Hematopoietic multipotent progenitor cell treated with erythropoietin and hydrocortisone succinate and interleukin-3 and kit ligand, for 15 days (in vitro differentiated cells): ENCODE measurements around the gene RPH3AL.
"Not testable (repeated sequence)": the region's sequence is repeated elsewhere in the genome, so short reads cannot be mapped to it uniquely, and the experiment has no call there.

ENCODE experiments used
- DNase-seq: peaks from one replicate; pipeline ENCODE4 v3.0.0-alpha.2; 2015; ENCODE audit warnings: low spot score

RPH3AL gene

DNA sequence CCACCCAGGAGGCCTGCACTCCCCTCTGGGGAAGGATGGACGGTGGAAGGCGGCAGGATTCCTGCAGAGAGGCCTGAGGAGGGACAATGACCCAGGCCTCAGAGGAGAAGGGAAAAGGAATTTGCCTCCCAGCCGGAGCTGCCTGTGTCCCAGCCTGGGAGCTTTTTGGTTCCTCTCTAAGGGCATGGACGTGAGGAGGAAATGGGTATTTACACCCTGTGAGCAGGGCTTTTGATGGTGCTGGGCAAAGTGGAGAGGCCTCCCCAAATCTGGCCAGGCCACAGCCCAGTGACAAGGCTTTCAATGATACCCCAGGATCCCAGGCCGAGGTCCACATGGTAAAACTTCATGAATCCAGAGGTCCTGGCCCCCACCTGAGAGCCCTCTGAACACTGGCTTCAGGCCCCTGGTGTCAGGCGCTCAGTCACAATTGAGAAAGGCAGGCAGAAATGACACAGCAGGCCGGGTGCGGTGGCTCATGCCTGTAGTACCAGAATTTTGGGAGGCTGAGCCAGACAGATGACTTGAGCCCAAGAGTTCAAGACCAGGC lies 115.1 kb downstream of the RPH3AL start:
- DNase-seq, result no peak

DNA sequence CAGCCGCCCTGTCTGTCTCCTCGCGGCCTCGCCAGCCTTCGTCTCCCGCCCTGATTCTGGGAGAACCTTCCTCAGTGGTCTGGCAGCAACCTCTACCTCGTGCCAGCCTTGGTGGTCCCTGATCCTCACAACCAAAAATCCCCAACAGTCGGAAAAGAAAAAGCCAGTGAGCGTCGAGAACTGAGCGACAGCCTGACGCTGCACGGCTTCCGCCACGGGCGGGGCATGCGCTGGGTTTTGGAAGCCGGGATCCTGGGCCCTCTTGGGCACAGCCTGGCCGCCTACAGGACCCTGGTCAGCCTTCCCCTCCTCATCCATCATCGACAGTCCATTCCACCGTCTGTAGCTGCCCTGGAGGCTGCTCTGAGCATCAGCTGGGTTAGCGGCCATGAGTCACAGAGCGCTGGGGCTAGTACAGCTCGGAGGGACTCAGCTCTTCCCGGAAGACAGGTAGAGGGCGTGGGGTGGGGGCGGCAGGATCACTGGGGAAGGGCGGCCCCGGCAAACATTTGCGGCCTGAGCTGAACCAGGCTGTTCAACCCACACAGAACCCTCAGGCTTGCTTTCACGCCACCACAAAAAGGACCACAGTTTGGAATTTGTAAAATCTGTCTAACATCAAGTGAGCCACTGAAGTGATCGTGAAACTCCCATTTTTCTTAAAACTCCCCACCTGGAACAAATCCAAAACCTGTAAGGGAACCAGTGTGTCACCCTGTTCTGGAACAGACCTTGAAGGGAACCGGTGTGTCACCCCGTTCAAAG lies 115.8 kb downstream of the RPH3AL start:
- DNase-seq, result no peak

DNA sequence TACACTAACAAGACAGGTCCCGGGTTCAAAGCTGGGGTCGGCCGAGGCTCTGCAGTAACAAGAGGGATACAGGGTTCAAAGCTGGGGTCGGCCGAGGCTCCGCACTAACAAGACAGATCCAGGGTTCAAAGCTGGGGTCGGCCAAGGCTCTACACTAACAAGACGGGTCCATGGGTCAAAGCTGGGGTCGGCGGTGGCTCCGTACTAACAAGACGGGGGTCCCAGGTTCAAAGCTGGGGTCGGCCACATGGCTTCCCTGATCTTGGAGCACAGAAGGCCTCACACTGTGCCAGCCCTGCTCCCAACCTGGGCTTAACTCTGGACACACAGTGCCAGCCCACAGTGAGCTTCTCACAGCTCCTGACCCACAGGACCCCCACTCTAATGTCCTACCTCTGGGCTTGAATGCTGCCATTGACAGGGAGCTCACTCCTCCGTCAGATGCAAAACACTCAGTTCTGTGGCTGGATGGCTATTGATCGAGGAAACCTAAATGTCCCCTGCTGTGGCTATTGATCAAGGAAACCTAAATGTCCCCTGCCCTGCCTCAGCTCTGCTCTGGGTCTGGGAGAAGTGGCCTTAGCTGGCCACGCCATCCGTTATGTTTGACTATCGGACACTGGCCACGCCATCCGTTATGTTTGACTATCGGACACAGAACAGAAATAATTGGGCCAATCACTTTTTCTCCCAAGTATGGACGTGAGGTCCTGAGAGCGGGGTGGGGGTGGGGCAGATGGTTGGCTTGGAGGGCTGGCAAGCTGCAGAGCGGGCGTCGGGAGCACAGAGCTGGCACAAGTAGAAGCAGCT lies 116.6 kb downstream of the RPH3AL start:
- no peak for DNase-seq

DNA sequence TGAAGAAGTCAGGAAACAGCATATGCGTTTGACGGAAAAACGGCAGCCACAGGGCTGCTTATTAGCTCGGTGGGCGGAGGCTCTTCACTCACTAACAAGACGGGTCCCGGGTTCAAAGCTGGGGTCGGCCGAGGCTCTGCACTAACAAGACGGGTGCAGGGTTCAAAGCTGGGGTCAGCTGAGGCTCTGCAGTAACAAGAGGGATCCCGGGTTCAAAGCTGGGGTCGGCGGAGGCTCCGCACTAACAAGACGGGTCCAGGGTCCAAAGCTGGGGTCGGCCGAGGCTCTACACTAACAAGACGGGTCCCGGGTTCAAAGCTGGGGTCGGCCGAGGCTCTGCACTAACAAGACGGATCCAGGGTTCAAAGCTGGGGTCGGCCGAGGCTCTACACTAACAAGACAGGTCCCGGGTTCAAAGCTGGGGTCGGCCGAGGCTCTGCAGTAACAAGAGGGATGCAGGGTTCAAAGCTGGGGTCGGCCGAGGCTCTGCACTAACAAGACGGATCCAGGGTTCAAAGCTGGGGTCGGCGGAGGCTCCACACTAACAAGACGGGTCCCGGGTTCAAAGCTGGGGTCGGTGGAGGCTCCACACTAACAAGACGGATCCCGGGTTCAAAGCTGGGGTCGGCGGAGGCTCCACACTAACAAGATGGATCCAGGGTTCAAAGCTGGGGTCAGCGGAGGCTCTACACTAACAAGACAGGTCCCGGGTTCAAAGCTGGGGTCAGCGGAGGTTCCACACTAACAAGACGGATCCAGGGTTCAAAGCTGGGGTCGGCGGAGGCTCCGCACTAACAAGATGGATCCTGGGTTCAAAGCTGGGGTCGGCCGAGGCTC lies 117.4 kb downstream of the RPH3AL start:
- not testable (repeated sequence) for DNase-seq

DNA sequence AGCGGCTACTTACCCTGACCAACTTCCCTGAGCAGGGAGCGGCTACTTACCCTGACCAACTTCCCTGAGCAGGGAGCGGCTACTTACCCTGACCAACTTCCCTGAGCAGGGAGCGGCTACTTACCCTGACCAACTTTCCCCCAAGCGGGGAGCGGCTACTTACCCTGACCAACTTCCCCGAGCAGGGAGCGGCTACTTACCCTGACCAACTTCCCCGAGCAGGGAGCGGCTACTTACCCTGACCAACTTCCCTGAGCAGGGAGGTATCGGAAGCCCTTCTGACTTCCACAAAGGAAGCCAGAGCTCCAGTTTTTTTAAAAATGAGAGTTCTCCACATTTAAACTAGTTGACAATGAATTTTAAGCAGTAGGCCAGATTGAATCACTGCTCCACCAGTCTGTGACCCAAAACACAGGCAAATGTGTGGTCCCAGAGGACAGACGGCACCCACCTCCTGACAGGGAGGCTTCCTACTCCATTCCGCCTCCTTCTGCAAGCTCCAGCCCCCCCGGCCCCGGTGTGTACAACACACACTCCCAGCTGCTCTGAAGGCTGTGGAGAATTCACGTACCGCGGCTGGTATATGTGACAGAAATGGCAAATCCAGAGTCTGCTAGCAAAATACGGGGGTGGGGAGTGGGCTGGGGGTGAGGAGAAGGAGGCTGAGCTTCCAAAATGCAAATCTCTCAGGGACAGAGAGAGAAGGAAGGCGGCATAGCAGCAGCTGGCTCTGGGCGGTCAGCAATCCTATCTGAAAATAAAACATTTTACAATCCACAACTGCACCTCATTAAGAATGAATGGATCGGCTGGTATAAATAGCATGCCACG lies 118.2 kb downstream of the RPH3AL start:
- DNase-seq, result not testable (repeated sequence)

DNA sequence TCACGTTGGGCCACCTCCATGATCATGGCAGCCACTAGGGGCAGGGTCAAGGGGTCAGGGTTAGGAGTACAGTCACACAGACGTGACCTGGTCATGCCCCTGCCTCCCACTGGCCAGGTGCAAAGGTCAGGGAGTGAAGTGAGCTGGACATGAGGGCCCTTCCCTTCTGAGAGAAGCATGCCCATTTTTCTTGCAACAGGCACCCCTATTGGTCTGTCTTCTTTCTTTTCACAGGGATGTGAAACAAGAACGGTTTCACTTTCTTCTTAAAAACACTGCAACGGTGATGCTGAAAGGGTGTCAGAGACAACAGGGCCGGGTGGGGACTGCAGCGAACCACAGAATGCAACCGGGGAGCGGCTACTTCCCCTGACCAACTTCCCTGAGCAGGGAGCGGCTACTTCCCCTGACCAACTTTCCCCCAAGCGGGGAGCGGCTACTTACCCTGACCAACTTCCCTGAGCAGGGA lies 119.1 kb downstream of the RPH3AL start:
- DNase-seq, result no peak

DNA sequence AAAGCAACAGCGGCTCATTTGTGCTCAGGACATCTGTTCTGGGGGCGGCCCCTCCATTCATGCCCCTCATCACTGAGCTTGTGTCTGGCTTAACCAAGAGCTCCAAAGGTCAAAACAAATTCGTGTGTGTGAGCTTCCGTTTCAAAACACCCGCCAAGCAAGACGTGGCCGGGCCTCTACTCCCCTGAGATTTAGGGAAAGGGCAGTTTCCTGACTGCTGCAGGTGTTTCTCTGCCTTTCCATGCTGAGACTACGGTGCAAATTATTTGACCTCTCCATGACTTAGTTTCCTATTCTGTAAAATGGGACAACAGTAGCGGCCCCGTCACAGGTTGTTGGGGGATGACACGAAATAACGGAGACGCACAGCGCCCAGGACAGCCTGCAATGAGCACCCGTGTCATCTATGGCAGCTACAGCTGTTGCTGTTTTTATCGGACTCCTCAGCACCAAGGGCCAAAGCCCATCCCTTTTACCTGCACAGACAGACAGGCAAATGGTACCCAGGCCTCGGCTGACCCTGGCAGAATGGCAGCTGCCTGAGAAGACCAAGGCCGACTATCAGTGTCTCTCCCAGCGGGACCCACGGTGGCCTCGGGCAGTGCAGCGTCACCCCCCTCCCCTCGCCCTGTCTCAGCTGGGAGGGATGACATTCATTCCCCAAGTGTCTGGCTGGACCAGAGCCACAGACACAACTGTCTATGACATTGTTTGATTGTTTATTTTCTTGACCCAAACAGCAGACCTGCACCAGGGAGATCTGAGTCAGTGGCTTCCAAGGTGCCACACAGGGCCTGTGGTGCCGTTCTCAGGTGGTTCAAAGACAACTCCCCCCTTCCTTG lies 120.4 kb downstream of the RPH3AL start:
- no peak for DNase-seq

DNA sequence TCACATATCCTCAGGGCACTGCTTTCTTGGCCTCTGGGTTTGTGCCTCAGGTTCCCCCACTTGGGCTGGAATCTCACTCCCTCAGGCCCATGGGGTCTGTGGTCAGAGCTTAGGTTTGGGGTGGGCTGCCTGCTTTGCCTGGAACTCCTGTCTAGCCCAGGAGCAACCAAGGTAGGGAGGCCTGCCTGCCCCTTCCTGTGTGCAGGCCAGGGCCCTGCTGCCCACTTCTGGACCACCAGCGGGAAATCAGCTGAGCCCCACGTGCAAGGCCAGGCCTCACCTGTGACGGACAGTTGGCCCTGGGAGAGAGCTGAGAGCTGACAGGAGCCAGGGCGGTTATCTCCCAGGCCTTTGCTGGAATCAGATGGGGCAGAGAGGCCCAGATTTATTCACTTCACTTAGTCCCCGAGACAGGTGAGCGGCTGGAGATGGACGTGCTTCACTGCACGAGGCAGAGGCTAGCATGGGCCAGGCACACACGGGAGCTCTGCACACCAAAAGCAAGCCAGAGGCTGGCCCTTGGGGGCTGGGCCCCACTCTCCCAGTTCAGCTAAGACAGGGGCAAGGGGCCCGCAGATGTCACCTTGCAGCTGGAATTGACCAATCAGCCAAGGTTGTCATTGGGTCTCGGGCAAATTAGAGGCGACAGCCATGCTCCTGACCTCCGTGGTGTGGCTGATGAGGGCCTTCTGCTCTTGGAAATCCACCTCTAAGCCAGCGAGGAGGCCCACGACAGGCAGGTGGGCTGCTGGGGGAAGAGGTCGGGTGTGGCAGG lies 121.2 kb downstream of the RPH3AL start:
- no peak for DNase-seq

DNA sequence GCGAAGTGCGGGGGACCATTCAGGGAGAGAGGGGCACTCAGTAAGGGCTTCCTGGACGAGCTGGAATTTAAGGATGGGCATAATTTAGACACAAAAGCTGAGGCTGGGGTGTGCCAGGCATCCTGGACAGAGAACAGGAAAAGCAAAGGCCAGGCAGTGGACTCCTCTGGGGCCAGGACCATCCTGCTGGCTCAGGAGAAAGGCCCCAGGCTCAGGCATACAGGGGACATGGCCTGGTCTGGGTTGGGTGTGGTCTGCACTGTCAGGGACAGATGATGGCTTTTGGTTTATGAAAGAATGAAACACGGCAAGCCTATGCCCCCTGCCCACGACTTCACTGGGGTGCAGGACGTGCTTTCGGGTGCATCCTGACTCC lies 122.2 kb downstream of the RPH3AL start:
- DNase-seq, result no peak

DNA sequence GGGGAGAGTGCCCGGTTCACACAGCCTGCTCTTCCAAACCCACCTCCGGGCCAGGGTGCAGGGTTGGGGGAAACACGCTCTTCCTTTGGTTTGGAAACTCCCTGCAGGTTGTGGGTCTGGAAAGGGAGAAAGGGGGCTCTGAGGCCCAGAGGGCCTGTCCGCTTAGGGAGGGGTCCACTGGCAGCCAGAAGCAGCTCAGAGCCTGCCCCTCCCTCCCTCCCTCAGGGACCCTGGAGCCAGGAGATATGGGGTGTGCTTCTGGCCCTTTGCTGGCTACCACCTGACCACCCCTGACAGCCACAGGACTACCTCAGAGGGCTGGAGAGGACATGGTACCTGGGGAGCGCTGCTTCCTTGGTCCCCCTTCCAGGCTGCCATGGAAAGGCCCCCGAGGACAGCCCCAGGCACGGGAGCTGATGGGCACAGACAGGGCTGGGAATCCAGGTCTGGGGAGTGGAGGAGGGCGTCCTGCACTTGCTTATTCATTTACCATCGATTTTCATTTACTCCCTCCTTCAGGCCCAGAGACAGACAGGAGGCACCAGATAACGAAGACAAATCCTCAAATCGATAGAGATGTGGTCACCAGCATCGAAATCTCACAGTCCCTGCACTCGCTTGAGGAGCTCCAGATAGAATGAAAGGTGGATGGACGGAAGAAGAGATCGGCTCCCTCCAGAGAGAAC lies 122.8 kb downstream of the RPH3AL start:
- no peak for DNase-seq

DNA sequence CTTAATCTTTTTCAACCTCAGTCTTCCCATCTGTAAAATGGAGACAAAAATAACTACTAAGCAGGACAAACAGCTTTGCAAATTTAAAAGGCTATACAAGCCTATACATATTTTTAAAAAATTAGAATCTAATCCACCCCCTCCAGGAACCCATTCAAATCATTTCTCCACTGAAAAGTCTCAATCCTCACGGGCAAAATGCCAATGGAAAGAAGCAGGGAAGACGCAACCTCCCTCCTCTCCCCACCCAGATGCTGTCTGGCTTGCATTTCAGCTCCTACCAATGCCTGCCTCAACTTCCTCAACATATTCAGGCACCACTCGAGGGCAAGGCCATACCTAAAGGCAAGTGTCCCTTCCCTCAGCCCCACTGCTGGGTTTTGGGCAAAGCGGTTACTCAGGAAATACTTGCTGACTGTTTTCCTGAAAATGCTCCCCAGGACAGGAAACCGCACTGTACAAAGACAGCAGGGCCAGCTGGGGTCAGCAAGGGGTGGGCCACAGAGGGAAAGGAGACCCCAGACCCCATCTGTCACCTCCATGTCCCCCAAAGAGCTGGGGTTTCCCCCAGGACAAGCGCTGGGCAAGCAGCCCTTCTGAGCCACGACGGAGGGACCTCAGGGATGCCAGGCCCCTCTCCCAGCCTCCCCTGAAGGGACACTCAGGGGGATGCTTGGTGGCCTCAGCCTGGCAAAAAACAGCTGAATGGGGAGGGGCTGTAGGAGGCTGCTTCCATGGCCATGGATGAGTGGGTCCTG lies 123.5 kb downstream of the RPH3AL start:
- DNase-seq, result no peak

DNA sequence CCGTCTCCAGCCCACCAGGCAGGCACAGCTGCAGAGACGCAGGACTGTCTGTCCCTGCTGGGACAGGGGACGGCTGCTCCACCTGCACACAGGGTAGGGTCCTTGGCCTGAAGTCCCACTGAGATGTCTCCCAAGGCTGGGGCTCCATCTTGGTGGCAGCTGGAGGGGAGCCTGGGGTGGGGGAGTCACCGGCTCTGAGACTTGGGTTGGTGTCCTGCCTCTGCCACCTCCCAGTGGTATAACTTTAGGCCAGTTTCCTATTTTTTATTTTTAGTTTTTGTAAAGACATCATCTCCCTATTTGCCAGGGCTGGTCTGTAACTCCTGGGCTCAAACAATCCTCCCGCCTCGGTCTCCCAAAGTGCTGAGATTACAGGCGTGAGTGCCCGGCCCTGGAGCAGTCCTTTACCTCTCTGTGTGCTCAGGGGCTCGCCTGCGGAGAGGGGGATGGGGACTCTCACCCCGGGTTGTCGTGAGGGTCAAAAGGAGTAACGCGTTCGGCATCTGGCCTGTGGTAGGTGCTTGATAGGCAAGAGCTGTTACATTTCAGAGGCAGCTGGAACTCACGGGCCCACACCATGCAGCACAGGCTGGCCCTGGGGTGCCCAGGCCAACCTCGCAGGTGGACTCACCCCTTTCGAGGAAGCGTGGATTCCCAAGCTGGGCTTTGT lies 124.5 kb downstream of the RPH3AL start:
- DNase-seq, result no peak

DNA sequence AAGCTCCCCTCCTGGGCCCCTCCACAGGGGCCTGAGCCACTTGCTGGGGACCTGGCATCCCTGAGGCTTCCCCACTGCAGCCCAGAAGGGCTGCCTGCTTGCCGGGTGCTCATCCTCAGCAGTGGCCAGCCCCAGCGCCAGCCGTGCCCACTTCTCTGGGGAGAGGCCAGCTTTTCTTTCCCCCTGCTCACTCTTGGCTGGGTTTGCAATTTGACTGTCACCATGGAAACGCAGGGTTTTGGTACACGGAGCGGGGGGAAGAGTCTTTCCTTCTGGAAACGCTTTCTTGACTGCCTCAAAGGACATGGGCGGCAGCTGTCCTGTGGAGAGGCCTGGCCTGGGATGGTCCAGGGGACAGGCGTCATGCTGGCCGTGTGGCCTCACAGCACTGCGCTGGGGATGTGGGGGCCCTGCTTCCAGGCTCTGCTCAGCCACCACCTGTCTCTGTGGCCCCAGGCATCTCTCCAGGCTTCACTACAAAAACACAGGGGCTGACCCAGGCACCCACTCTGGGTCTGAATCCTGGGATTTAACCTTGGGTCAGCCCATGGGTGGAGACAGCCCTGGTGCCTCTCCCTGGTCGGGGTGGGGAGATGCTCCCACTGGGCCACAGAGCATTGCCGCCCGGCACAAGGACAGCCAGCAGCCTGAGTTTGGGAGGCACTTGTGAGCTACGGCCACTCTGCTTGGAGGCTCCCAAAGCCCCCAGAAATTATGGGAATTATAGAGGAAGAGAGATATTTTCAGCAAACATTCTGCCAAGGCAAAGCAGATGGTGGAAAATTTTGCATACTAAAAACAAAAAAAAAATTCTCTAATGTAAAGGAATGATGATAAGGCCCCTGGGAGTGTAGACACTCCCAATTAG lies 125.3 kb downstream of the RPH3AL start:
- DNase-seq, result no peak

DNA sequence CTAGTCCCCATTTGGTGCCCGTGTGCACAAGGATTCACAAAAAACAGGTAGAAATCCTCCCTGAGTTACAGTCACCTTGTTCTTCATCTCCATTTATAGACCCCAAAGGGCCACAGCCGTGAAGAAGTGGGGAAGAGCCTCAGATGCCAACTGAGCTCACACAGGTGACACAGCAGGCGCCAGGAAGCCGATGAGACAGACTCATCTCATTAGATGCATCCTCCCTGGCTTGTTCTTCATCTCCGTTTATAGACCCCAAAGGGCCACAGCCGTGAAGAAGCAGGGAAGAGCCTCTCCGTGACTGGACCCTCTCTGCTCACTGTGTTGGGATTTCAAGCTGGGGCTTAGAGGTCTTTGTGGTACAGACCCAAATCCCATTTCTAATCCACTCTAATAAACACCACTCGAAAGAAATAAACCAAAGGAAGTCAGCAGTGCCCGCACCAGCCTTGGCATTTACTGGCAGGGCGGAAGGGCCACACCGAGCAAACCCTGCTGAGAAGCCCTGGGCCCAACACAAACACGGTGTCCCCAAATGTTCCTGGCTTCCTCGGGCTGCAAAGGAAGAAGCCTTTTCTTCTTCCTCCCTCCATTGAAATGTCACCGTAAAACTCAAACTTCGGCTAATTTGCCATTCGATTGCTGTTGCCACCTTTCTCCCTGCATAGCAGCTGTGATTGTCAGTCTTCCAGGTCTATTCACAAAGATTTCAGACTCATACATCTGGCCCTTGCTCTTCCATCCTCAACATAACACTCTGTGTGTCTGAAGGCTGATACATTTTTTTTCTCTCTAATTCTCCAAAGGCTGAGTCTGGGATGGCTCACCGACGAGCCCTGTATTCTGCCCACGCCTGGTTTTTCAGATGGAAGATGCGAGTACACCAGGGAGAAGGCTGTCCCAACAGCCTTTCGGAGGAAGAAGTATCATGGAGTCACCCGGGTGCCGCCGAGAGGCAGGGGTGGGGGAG lies 126.2 kb downstream of the RPH3AL start:
- no peak for DNase-seq

DNA sequence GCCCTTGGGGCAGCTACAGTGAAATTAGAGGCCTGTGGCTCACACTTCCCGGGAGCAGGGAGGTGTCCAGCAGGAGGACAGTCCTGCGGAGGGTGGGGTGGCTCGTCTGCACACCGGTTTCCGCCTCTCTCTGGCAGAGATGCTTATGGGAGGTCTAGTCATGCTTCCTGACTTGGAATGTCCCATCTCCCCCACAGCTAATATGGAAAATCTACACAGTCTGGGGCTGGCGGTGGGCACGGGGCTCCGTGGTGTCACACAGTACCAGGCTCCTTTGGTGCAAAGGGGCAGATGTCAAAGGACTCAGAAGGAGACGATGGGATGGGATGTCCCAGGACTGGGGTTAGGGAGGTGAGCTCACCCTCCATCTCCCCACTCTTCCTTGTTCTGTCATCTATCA lies 127.1 kb downstream of the RPH3AL start:
- no peak for DNase-seq
